GM12891 (cell line): Measurements from ENCODE around the gene AFF3.

Experiments used
- POLR2A ChIP-seq: IDR thresholded peaks from 2 replicates; pipeline ENCODE4 v1.6.1; 2011; ENCODE audit warnings: low read depth, low read length, control low read depth
- POLR2AphosphoS5 ChIP-seq: IDR thresholded peaks from 2 replicates; pipeline ENCODE4 v1.6.1; 2011; ENCODE audit warnings: low read depth, low read length, control low read depth
- SPI1 ChIP-seq: IDR thresholded peaks from 2 replicates; pipeline ENCODE4 v1.6.1; 2011; ENCODE audit warnings: low read depth, low read length, control low read depth
- TAF1 ChIP-seq: IDR thresholded peaks from 2 replicates; pipeline ENCODE4 v1.6.1; 2011; ENCODE audit warnings: low read depth, low read length, control low read depth

GRCh38 chr2:100151310-100151709 lies 8.9 kb upstream of the AFF3 start:
- TF ChIP-seq POLR2A (no peak), POLR2AphosphoS5 (no peak), TAF1 (no peak), SPI1 (no peak)
